GM23338 (cell line): ENCODE measurements around the gene RMND5B. TPM values are rescaled to one million over a fixed set of nuclear protein-coding genes. Genes with fewer than 3 reads are reported as not detected.

ENCODE experiments used
- ATAC-seq: fragments of 200-7000 bp; cut with Tn5 transposase; 3 replicates; pipeline ENCODE4 v1.9.1; 2020
- DNase-seq: peaks from one replicate; pipeline ENCODE4 v3.0.0-alpha.2; 2015; ENCODE audit warnings: low spot score
- H2AFZ ChIP-seq: fragments of 200-600 bp; sonication (generic); 2 replicates; pipeline ENCODE4 v1.8.0; 2016; ENCODE audit warnings: antibody characterized with exemption, mild to moderate bottlenecking, moderate library complexity
- H3F3A ChIP-seq: fragments of 200-600 bp; sonication (generic); replicated peaks from 2 replicates; pipeline ENCODE4 v1.8.0; 2017; ENCODE audit warnings: antibody characterized with exemption, mixed run types, low read depth
- H3K27ac ChIP-seq: fragments of 200-600 bp; sonication (generic); 2 replicates; pipeline ENCODE4 v1.6.1; 2016; ENCODE audit warnings: low read depth
- H3K27me3 ChIP-seq: fragments of 200-600 bp; sonication (generic); 2 replicates; pipeline ENCODE4 v1.8.0; 2016; ENCODE audit warnings: mild to moderate bottlenecking, mixed run types, moderate library complexity; ENCODE audit not compliant: insufficient read depth
- H3K36me3 ChIP-seq: fragments of 200-600 bp; sonication (generic); 2 replicates; pipeline ENCODE4 v1.8.0; 2016; ENCODE audit warnings: mild to moderate bottlenecking; ENCODE audit not compliant: insufficient read depth
- H3K4me1 ChIP-seq: fragments of 200-600 bp; sonication (generic); 2 replicates; pipeline ENCODE4 v1.8.0; 2016; ENCODE audit warnings: mild to moderate bottlenecking, moderate library complexity; ENCODE audit not compliant: insufficient read depth
- H3K4me2 ChIP-seq: fragments of 200-600 bp; sonication (generic); 2 replicates; pipeline ENCODE4 v1.7.1; 2017; ENCODE audit warnings: mixed run types
- H3K4me3 ChIP-seq: fragments of 200-600 bp; sonication (generic); 2 replicates; pipeline ENCODE4 v1.6.1; 2016; ENCODE audit warnings: mixed run types
- H3K79me2 ChIP-seq: fragments of 200-600 bp; sonication (generic); replicated peaks from 2 replicates; pipeline ENCODE4 v1.8.0; 2017; ENCODE audit warnings: mild to moderate bottlenecking; ENCODE audit not compliant: insufficient read depth
- H3K9me2 ChIP-seq: fragments of 200-600 bp; sonication (generic); 2 replicates; pipeline ENCODE4 v1.8.0; 2017; ENCODE audit not compliant: insufficient read depth
- H4K20me1 ChIP-seq: fragments of 200-600 bp; sonication (generic); replicated peaks from 2 replicates; pipeline ENCODE4 v1.8.0; 2017; ENCODE audit warnings: mild to moderate bottlenecking; ENCODE audit not compliant: insufficient read depth
- H3K27ac Mint-ChIP-seq: 2 replicates; pipeline ENCODE4 v1.8.0; 2020; ENCODE audit warnings: inconsistent platforms, mild to moderate bottlenecking, moderate library complexity, mixed read lengths
- H3K27me3 Mint-ChIP-seq: 3 replicates; pipeline ENCODE4 v1.8.0; 2022; ENCODE audit warnings: low read depth, mild to moderate bottlenecking, moderate library complexity, mixed read lengths, inconsistent platforms; ENCODE audit not compliant: insufficient read depth, poor library complexity
- H3K36me3 Mint-ChIP-seq: 3 replicates; pipeline ENCODE4 v1.8.0; 2021; ENCODE audit warnings: low read depth, mild to moderate bottlenecking, inconsistent platforms, moderate library complexity, mixed read lengths
- H3K4me1 Mint-ChIP-seq: 3 replicates; pipeline ENCODE4 v1.8.0; 2020; ENCODE audit warnings: mild to moderate bottlenecking, inconsistent platforms, mixed read lengths
- H3K4me3 Mint-ChIP-seq: 3 replicates; pipeline ENCODE4 v1.8.0; 2021; ENCODE audit warnings: moderate library complexity, mild to moderate bottlenecking, inconsistent platforms, mixed read lengths
- H3K9me3 Mint-ChIP-seq: 3 replicates; pipeline ENCODE4 v1.8.0; 2020; ENCODE audit warnings: moderate library complexity, mild to moderate bottlenecking, inconsistent platforms, mixed read lengths
- POLR2AphosphoS5 ChIP-seq: IDR thresholded peaks from 2 replicates; pipeline ENCODE4 v1.6.1; 2016; ENCODE audit warnings: antibody characterized with exemption, low read depth
- STAT1 ChIP-seq: IDR thresholded peaks from one replicate; pipeline ENCODE4 v1.6.1; 2016; ENCODE audit warnings: antibody characterized with exemption; ENCODE audit not compliant: unreplicated experiment
- ZNF114 ChIP-seq: fragments of 250-450 bp; sonication (Bioruptor Pico); IDR thresholded peaks from 2 replicates; pipeline ENCODE4 v1.5.0; 2020; ENCODE audit warnings: mild to moderate bottlenecking, moderate library complexity
- polyA plus RNA-seq: library from polyadenylated mRNA; unstranded; fragments of >200 nt; fragmentation: Nextera tagmentation; extraction: Ambion mirVana; gene quantifications from 2 replicates; pipeline ENCODE4 v1.2.1, GENCODE V29; 2016
- total RNA-seq: library from RNA; depleted of rRNA; stranded (reverse); fragments of >200 nt; shearing (Covaris generic); gene quantifications from 2 replicates; pipeline ENCODE4 v1.2.3, GENCODE V29; 2014
- TF ChIP-seq, protein P1 (sequence below): fragments of 250-450 bp; sonication (Bioruptor Pico); IDR thresholded peaks from 2 replicates; pipeline ENCODE4 v1.5.0; 2020; ENCODE audit warnings: mild to moderate bottlenecking, moderate library complexity
- TF ChIP-seq, protein P2 (sequence below): IDR thresholded peaks from one replicate; pipeline ENCODE4 v1.6.1; 2018; ENCODE audit warnings: antibody characterized with exemption; ENCODE audit not compliant: unreplicated experiment
- TF ChIP-seq, protein P3 (sequence below): IDR thresholded peaks from 2 replicates; pipeline ENCODE4 v1.6.1; 2016; ENCODE audit warnings: antibody characterized with exemption
- TF ChIP-seq, protein P4 (sequence below), 2 experiments: fragments of 200-600 bp in 1 of 2; sonication (generic) in 1 of 2; conservative IDR thresholded peaks; 2 replicates each; pipeline versions ENCODE4 v1.5.1 to v1.6.1; 2016 to 2017; ENCODE audit warnings: antibody characterized with exemption in 2 of 2, low read depth in 2 of 2, mild to moderate bottlenecking in 2 of 2, moderate library complexity in 1 of 2

Gene RMND5B
- total and polyA plus RNA-seq, 2 experiments from 2014 or later, result 47.5 to 101 TPM

DNA sequence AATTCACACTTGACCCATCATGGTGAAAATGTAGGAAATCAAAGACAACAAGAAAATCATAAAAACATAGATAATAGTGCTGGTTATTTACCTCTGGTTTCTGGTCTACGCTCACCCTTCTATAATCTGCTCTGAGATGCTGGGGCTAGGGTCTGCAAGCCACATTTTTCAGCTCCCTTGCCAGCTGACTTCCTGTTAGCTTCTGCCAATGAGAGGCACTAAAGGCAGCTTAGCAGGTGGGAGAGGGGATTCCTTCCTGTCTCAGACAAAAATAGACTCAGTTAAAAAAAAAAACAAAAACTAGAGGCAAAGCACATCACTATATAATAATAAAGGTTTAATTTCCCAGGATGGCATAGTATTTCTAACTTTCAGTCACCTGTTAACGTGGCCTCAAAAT lies 37.7 kb upstream of the RMND5B start (continued):
- TF ChIP-seq, protein P1, sequence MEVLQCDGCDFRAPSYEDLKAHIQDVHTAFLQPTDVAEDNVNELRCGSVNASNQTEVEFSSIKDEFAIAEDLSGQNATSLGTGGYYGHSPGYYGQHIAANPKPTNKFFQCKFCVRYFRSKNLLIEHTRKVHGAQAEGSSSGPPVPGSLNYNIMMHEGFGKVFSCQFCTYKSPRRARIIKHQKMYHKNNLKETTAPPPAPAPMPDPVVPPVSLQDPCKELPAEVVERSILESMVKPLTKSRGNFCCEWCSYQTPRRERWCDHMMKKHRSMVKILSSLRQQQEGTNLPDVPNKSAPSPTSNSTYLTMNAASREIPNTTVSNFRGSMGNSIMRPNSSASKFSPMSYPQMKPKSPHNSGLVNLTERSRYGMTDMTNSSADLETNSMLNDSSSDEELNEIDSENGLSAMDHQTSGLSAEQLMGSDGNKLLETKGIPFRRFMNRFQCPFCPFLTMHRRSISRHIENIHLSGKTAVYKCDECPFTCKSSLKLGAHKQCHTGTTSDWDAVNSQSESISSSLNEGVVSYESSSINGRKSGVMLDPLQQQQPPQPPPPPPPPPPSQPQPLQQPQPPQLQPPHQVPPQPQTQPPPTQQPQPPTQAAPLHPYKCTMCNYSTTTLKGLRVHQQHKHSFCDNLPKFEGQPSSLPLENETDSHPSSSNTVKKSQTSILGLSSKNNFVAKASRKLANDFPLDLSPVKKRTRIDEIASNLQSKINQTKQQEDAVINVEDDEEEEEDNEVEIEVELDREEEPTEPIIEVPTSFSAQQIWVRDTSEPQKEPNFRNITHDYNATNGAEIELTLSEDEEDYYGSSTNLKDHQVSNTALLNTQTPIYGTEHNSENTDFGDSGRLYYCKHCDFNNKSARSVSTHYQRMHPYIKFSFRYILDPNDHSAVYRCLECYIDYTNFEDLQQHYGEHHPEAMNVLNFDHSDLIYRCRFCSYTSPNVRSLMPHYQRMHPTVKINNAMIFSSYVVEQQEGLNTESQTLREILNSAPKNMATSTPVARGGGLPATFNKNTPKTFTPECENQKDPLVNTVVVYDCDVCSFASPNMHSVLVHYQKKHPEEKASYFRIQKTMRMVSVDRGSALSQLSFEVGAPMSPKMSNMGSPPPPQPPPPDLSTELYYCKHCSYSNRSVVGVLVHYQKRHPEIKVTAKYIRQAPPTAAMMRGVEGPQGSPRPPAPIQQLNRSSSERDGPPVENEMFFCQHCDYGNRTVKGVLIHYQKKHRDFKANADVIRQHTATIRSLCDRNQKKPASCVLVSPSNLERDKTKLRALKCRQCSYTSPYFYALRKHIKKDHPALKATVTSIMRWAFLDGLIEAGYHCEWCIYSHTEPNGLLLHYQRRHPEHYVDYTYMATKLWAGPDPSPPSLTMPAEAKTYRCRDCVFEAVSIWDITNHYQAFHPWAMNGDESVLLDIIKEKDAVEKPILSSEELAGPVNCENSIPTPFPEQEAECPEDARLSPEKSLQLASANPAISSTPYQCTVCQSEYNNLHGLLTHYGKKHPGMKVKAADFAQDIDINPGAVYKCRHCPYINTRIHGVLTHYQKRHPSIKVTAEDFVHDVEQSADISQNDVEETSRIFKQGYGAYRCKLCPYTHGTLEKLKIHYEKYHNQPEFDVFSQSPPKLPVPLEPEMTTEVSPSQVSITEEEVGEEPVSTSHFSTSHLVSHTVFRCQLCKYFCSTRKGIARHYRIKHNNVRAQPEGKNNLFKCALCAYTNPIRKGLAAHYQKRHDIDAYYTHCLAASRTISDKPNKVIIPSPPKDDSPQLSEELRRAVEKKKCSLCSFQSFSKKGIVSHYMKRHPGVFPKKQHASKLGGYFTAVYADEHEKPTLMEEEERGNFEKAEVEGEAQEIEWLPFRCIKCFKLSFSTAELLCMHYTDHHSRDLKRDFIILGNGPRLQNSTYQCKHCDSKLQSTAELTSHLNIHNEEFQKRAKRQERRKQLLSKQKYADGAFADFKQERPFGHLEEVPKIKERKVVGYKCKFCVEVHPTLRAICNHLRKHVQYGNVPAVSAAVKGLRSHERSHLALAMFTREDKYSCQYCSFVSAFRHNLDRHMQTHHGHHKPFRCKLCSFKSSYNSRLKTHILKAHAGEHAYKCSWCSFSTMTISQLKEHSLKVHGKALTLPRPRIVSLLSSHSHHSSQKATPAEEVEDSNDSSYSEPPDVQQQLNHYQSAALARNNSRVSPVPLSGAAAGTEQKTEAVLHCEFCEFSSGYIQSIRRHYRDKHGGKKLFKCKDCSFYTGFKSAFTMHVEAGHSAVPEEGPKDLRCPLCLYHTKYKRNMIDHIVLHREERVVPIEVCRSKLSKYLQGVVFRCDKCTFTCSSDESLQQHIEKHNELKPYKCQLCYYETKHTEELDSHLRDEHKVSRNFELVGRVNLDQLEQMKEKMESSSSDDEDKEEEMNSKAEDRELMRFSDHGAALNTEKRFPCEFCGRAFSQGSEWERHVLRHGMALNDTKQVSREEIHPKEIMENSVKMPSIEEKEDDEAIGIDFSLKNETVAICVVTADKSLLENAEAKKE (CRISPR knock-in tag), result no peak

DNA sequence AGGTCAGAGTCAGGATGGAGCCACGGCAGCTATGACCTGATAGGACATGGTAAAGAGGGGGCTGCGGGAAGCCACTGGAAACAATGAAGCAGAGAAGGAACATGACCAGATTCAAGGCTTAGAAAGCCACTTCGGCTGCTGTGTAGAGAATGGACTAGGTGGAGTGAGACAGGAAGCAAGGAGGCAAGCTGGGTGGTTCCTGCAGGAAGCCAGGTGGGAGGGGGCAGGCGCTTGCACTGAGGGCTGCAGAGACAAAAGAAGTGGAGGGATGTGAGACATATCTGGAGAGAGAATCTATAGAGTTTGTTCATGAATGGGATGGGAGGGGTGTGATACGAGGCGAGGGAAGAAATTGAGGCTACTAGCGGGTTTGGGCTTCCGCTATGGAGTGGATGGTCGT lies 36.5 kb upstream of the RMND5B start:
- Mint-ChIP-seq H3K36me3 (peaks cover 9% of the 10 kb centered on the region), H3K4me1 (0 out of 3 replicates have a peak, but pooled peaks cover 3% of the 10 kb centered on the region), H3K9me3 (peaks cover 22% of the 10 kb centered on the region), H3K27me3 (peaks cover 7% of the 10 kb centered on the region), H3K27ac (no peak overlapping the region), H3K4me3 (no peak overlapping the region)
- no peak overlapping the region for H3K4me2 ChIP-seq
- H3K4me3 ChIP-seq, result no peak overlapping the region
- no peaks in the 10 kb centered on the region for H3K36me3 ChIP-seq
- no peak for ATAC-seq
- no peaks in the 10 kb centered on the region for H4K20me1 ChIP-seq
- no peak overlapping the region for H2AFZ ChIP-seq
- no peaks in the 10 kb centered on the region for H3K9me2 ChIP-seq
- H3K4me1 ChIP-seq, result no peaks in the 10 kb centered on the region
- DNase-seq, result no peak
- H3K27me3 ChIP-seq, result no peaks in the 10 kb centered on the region
- 0 out of 2 replicates have a peak, but pooled peaks cover 3% of the 10 kb centered on the region for H3F3A ChIP-seq
- H3K27ac ChIP-seq, result no peak overlapping the region
- no peaks in the 10 kb centered on the region for H3K79me2 ChIP-seq
- TF ChIP-seq, protein P2, sequence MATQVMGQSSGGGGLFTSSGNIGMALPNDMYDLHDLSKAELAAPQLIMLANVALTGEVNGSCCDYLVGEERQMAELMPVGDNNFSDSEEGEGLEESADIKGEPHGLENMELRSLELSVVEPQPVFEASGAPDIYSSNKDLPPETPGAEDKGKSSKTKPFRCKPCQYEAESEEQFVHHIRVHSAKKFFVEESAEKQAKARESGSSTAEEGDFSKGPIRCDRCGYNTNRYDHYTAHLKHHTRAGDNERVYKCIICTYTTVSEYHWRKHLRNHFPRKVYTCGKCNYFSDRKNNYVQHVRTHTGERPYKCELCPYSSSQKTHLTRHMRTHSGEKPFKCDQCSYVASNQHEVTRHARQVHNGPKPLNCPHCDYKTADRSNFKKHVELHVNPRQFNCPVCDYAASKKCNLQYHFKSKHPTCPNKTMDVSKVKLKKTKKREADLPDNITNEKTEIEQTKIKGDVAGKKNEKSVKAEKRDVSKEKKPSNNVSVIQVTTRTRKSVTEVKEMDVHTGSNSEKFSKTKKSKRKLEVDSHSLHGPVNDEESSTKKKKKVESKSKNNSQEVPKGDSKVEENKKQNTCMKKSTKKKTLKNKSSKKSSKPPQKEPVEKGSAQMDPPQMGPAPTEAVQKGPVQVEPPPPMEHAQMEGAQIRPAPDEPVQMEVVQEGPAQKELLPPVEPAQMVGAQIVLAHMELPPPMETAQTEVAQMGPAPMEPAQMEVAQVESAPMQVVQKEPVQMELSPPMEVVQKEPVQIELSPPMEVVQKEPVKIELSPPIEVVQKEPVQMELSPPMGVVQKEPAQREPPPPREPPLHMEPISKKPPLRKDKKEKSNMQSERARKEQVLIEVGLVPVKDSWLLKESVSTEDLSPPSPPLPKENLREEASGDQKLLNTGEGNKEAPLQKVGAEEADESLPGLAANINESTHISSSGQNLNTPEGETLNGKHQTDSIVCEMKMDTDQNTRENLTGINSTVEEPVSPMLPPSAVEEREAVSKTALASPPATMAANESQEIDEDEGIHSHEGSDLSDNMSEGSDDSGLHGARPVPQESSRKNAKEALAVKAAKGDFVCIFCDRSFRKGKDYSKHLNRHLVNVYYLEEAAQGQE, result no peak
- TF ChIP-seq, protein P3, sequence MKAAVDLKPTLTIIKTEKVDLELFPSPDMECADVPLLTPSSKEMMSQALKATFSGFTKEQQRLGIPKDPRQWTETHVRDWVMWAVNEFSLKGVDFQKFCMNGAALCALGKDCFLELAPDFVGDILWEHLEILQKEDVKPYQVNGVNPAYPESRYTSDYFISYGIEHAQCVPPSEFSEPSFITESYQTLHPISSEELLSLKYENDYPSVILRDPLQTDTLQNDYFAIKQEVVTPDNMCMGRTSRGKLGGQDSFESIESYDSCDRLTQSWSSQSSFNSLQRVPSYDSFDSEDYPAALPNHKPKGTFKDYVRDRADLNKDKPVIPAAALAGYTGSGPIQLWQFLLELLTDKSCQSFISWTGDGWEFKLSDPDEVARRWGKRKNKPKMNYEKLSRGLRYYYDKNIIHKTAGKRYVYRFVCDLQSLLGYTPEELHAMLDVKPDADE, result no peak
- TF ChIP-seq STAT1, result no peak
- TF ChIP-seq, protein P4, sequence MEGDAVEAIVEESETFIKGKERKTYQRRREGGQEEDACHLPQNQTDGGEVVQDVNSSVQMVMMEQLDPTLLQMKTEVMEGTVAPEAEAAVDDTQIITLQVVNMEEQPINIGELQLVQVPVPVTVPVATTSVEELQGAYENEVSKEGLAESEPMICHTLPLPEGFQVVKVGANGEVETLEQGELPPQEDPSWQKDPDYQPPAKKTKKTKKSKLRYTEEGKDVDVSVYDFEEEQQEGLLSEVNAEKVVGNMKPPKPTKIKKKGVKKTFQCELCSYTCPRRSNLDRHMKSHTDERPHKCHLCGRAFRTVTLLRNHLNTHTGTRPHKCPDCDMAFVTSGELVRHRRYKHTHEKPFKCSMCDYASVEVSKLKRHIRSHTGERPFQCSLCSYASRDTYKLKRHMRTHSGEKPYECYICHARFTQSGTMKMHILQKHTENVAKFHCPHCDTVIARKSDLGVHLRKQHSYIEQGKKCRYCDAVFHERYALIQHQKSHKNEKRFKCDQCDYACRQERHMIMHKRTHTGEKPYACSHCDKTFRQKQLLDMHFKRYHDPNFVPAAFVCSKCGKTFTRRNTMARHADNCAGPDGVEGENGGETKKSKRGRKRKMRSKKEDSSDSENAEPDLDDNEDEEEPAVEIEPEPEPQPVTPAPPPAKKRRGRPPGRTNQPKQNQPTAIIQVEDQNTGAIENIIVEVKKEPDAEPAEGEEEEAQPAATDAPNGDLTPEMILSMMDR (conservative IDR thresholded peaks at IDR 0.05; ENCODE audit: low read depth in 2 of 2), result no peak
- no peak for TF ChIP-seq POLR2AphosphoS5
- no peak for TF ChIP-seq ZNF114 (CRISPR knock-in tag)
